HEK293T (cell line): ENCODE data around the gene ATG9A.

ENCODE experiments used
- ARNT ChIP-seq: fragments of 450-650 bp; IDR thresholded peaks from 2 replicates; pipeline ENCODE4 v1.6.1; 2017; ENCODE audit warnings: mild to moderate bottlenecking
- BHLHE40 ChIP-seq: fragments of 450-650 bp; IDR thresholded peaks from 2 replicates; pipeline ENCODE4 v1.6.1; 2016; ENCODE audit warnings: mild to moderate bottlenecking, moderate library complexity, borderline replicate concordance
- CTBP1 ChIP-seq: fragments of 450-650 bp; IDR thresholded peaks from 2 replicates; pipeline ENCODE4 v1.6.1; 2016; ENCODE audit warnings: borderline replicate concordance
- ELF4 ChIP-seq: fragments of 450-650 bp; IDR thresholded peaks from 2 replicates; pipeline ENCODE4 v1.6.1; 2017; ENCODE audit warnings: antibody characterized with exemption
- FOXA1 ChIP-seq: fragments of 450-650 bp; IDR thresholded peaks from 2 replicates; pipeline ENCODE4 v1.6.1; 2016; ENCODE audit warnings: mild to moderate bottlenecking
- FOXK2 ChIP-seq: fragments of 450-650 bp; IDR thresholded peaks from 2 replicates; pipeline ENCODE4 v1.6.1; 2016; ENCODE audit warnings: mild to moderate bottlenecking
- FOXM1 ChIP-seq: fragments of 450-650 bp; IDR thresholded peaks from 2 replicates; pipeline ENCODE4 v1.6.1; 2017; ENCODE audit warnings: mild to moderate bottlenecking, borderline replicate concordance
- HDGF ChIP-seq: fragments of 450-650 bp; IDR thresholded peaks from 2 replicates; pipeline ENCODE4 v1.6.1; 2017; ENCODE audit warnings: antibody characterized with exemption, borderline replicate concordance
- NFRKB ChIP-seq: fragments of 450-650 bp; IDR thresholded peaks from 2 replicates; pipeline ENCODE4 v1.6.1; 2016; ENCODE audit warnings: mild to moderate bottlenecking, moderate library complexity
- PKNOX1 ChIP-seq: fragments of 450-650 bp; IDR thresholded peaks from 2 replicates; pipeline ENCODE4 v1.6.1; 2016
- SP1 ChIP-seq: fragments of 450-650 bp; IDR thresholded peaks from 2 replicates; pipeline ENCODE4 v1.6.1; 2017
- SUZ12 ChIP-seq: fragments of 450-650 bp; IDR thresholded peaks from 2 replicates; pipeline ENCODE4 v1.6.1; 2016; ENCODE audit warnings: mild to moderate bottlenecking
- TARDBP ChIP-seq: fragments of 450-650 bp; IDR thresholded peaks from 2 replicates; pipeline ENCODE4 v1.6.1; 2016
- ZNF384 ChIP-seq: fragments of 450-650 bp; IDR thresholded peaks from 2 replicates; pipeline ENCODE4 v1.6.1; 2016

- TF ChIP-seq FOXM1 (no peak), PKNOX1 (no peak), CTBP1 (no peak), SP1 (no peak), HDGF (no peak), ARNT (no peak), FOXA1 (no peak), ELF4 (no peak), TARDBP (no peak), NFRKB (no peak), BHLHE40 (no peak), ZNF384 (no peak), SUZ12 (no peak), FOXK2 (no peak)
These were observed 664 bp upstream of the ATG9A start for GRCh38 chr2:219230059-219230540.
